ENCODE results near the gene PSMB3.

Gene PSMB3

GRCh38 chr17:38740044-38740443 is 12.5 kb upstream of the PSMB3 start:
- Histone ChIP-seq H3K27me3 (ENCODE audit: control insufficient read depth in 1 of 2, insufficient read depth in 2 of 2, low read length in 2 of 2) (no peaks in the 10 kb centered on the region), H3K4me3 (ENCODE audit: low read depth in 1 of 2, low read length in 2 of 2) (no peak overlapping the region), H3K9ac (ENCODE audit: low read length) (no peak overlapping the region), H3K4me1 (ENCODE audit: insufficient read depth, low read length) (peaks cover 29% of the 10 kb centered on the region), H3K27ac (ENCODE audit: low read depth, low read length) (no peak overlapping the region), H3K36me3 (ENCODE audit: insufficient read depth, low read length) (peaks cover 28% of the 10 kb centered on the region), H3K9me3 (ENCODE audit: low read length) (no peaks in the 10 kb centered on the region)

- Histone ChIP-seq H3K4me3 (ENCODE audit: low read depth in 1 of 2, low read length in 2 of 2) (no peak overlapping the region), H3K9me3 (ENCODE audit: low read length) (no peaks in the 10 kb centered on the region), H3K4me1 (ENCODE audit: insufficient read depth, low read length) (peaks cover 28% of the 10 kb centered on the region), H3K9ac (ENCODE audit: low read length) (no peak overlapping the region), H3K27me3 (ENCODE audit: control insufficient read depth in 1 of 2, insufficient read depth in 2 of 2, low read length in 2 of 2) (no peaks in the 10 kb centered on the region), H3K36me3 (ENCODE audit: insufficient read depth, low read length) (peaks cover 22% of the 10 kb centered on the region), H3K27ac (ENCODE audit: low read depth, low read length) (peak overlapping the region; percentile 69)
Observed at GRCh38 chr17:38740806-38741205, 11.7 kb upstream of the PSMB3 start.

- Histone ChIP-seq H3K9me3 (ENCODE audit: low read length) (no peaks in the 10 kb centered on the region), H3K9ac (ENCODE audit: low read length) (no peak overlapping the region), H3K27me3 (ENCODE audit: control insufficient read depth in 1 of 2, insufficient read depth in 2 of 2, low read length in 2 of 2) (no peaks in the 10 kb centered on the region), H3K36me3 (ENCODE audit: insufficient read depth, low read length) (peaks cover 17% of the 10 kb centered on the region), H3K4me1 (ENCODE audit: insufficient read depth, low read length) (peaks cover 34% of the 10 kb centered on the region), H3K27ac (ENCODE audit: low read depth, low read length) (peak overlapping the region; percentile 69), H3K4me3 (ENCODE audit: low read depth in 1 of 2, low read length in 2 of 2) (no peak overlapping the region)
Observed at GRCh38 chr17:38741461-38741860, 11.1 kb upstream of the PSMB3 start.

GRCh38 chr17:38741921-38742410 is 10.6 kb upstream of the PSMB3 start:
- Histone ChIP-seq H3K9ac (ENCODE audit: low read length) (no peak overlapping the region), H3K9me3 (ENCODE audit: low read length) (no peaks in the 10 kb centered on the region), H3K27me3 (ENCODE audit: control insufficient read depth in 1 of 2, insufficient read depth in 2 of 2, low read length in 2 of 2) (no peaks in the 10 kb centered on the region), H3K27ac (ENCODE audit: low read depth, low read length) (peak overlapping the region; percentile 69), H3K4me3 (ENCODE audit: low read depth in 1 of 2, low read length in 2 of 2) (no peak overlapping the region), H3K4me1 (ENCODE audit: insufficient read depth, low read length) (peaks cover 38% of the 10 kb centered on the region), H3K36me3 (ENCODE audit: insufficient read depth, low read length) (peaks cover 17% of the 10 kb centered on the region)

- peaks cover 17% of the 10 kb centered on the region for H3K36me3 ChIP-seq (ENCODE audit: insufficient read depth, low read length)
- H3K9ac ChIP-seq (ENCODE audit: low read length) = peak overlapping the region; percentile 3
- no peaks in the 10 kb centered on the region for H3K27me3 ChIP-seq (ENCODE audit: control insufficient read depth in 1 of 2, insufficient read depth in 2 of 2, low read length in 2 of 2)
- no peak overlapping the region for H3K4me3 ChIP-seq (ENCODE audit: low read depth in 1 of 2, low read length in 2 of 2)
- no peaks in the 10 kb centered on the region for H3K9me3 ChIP-seq (ENCODE audit: low read length)
- H3K4me1 ChIP-seq (ENCODE audit: insufficient read depth, low read length) = peaks cover 38% of the 10 kb centered on the region
- peak overlapping the region; percentile 69 for H3K27ac ChIP-seq (ENCODE audit: low read depth, low read length)
Observed at GRCh38 chr17:38742411-38743308, 9.9 kb upstream of the PSMB3 start.

GRCh38 chr17:38743556-38744171 is 8.9 kb upstream of the PSMB3 start:
- Histone ChIP-seq H3K4me3 (ENCODE audit: low read depth in 1 of 2, low read length in 2 of 2) (no peak overlapping the region), H3K9ac (ENCODE audit: low read length) (no peak overlapping the region), H3K4me1 (ENCODE audit: insufficient read depth, low read length) (peaks cover 38% of the 10 kb centered on the region), H3K36me3 (ENCODE audit: insufficient read depth, low read length) (peaks cover 13% of the 10 kb centered on the region), H3K27me3 (ENCODE audit: control insufficient read depth in 1 of 2, insufficient read depth in 2 of 2, low read length in 2 of 2) (no peaks in the 10 kb centered on the region), H3K27ac (ENCODE audit: low read depth, low read length) (peak overlapping the region; percentile 19), H3K9me3 (ENCODE audit: low read length) (no peaks in the 10 kb centered on the region)

- H3K4me3 ChIP-seq (ENCODE audit: low read depth in 1 of 2, low read length in 2 of 2) = no peak overlapping the region
- H3K27me3 ChIP-seq (ENCODE audit: control insufficient read depth in 1 of 2, insufficient read depth in 2 of 2, low read length in 2 of 2) = no peaks in the 10 kb centered on the region
- H3K9ac ChIP-seq (ENCODE audit: low read length) = no peak overlapping the region
- peaks cover 46% of the 10 kb centered on the region for H3K4me1 ChIP-seq (ENCODE audit: insufficient read depth, low read length)
- H3K27ac ChIP-seq (ENCODE audit: low read depth, low read length) = peak overlapping the region; percentile 4
- no peaks in the 10 kb centered on the region for H3K9me3 ChIP-seq (ENCODE audit: low read length)
- no peaks in the 10 kb centered on the region for H3K36me3 ChIP-seq (ENCODE audit: insufficient read depth, low read length)
Observed at GRCh38 chr17:38745545-38745944, 7.0 kb upstream of the PSMB3 start.

GRCh38 chr17:38746004-38746848 is 6.3 kb upstream of the PSMB3 start:
- Histone ChIP-seq H3K27ac (ENCODE audit: low read depth, low read length) (peak overlapping the region; percentile 59), H3K9ac (ENCODE audit: low read length) (peak overlapping the region; percentile 68), H3K4me3 (ENCODE audit: low read depth in 1 of 2, low read length in 2 of 2) (peak overlapping the region; percentile 49 to 63), H3K36me3 (ENCODE audit: insufficient read depth, low read length) (no peaks in the 10 kb centered on the region), H3K4me1 (ENCODE audit: insufficient read depth, low read length) (peaks cover 41% of the 10 kb centered on the region), H3K27me3 (ENCODE audit: control insufficient read depth in 1 of 2, insufficient read depth in 2 of 2, low read length in 2 of 2) (no peaks in the 10 kb centered on the region), H3K9me3 (ENCODE audit: low read length) (no peaks in the 10 kb centered on the region)

- H3K4me1 ChIP-seq (ENCODE audit: insufficient read depth, low read length) = peaks cover 41% of the 10 kb centered on the region
- H3K4me3 ChIP-seq (ENCODE audit: low read depth in 1 of 2, low read length in 2 of 2) = peak overlapping the region; percentile 49 to 63
- no peaks in the 10 kb centered on the region for H3K9me3 ChIP-seq (ENCODE audit: low read length)
- H3K27me3 ChIP-seq (ENCODE audit: control insufficient read depth in 1 of 2, insufficient read depth in 2 of 2, low read length in 2 of 2) = peaks cover 0 to 4% of the 10 kb centered on the region in 2 donors
- peak overlapping the region; percentile 59 for H3K27ac ChIP-seq (ENCODE audit: low read depth, low read length)
- H3K36me3 ChIP-seq (ENCODE audit: insufficient read depth, low read length) = no peaks in the 10 kb centered on the region
- H3K9ac ChIP-seq (ENCODE audit: low read length) = peak overlapping the region; percentile 68
Observed at GRCh38 chr17:38746849-38747462, 5.6 kb upstream of the PSMB3 start.

- H3K9ac ChIP-seq (ENCODE audit: low read length) = peak overlapping the region; percentile 53
- peak overlapping the region; percentile 49 to 63 for H3K4me3 ChIP-seq (ENCODE audit: low read depth in 1 of 2, low read length in 2 of 2)
- peaks cover 0 to 5% of the 10 kb centered on the region in 2 donors for H3K27me3 ChIP-seq (ENCODE audit: control insufficient read depth in 1 of 2, insufficient read depth in 2 of 2, low read length in 2 of 2)
- peaks cover 37% of the 10 kb centered on the region for H3K4me1 ChIP-seq (ENCODE audit: insufficient read depth, low read length)
- no peaks in the 10 kb centered on the region for H3K36me3 ChIP-seq (ENCODE audit: insufficient read depth, low read length)
- H3K27ac ChIP-seq (ENCODE audit: low read depth, low read length) = peak overlapping the region; percentile 59
- no peaks in the 10 kb centered on the region for H3K9me3 ChIP-seq (ENCODE audit: low read length)
Observed at GRCh38 chr17:38747463-38748148, 4.9 kb upstream of the PSMB3 start.
